Measurements from ENCODE around the gene PCDHA8. TPM values are rescaled to one million over a fixed set of nuclear protein-coding genes. Genes with fewer than 3 reads are reported as not detected.

Gene PCDHA8
- total RNA-seq, 1 donor from 2014 or later = 14.6 TPM

GRCh38 chr5:140855772-140856674 is 15.0 kb downstream of the PCDHA8 start, which contains the start of gene PCDHA10:
Gene PCDHA10 (plus strand): TSS chr5:140855897. CDS start chr5:140856049, 152 bp downstream.
- Mint-ChIP-seq H3K4me1 (ENCODE audit: low read depth, unreplicated experiment) (peaks cover 8% of the 10 kb centered on the region), H3K4me3 (ENCODE audit: unreplicated experiment) (peak within 1 kb of the TSS; percentile 86), H3K9me3 (ENCODE audit: unreplicated experiment) (peaks cover 24% of the 10 kb centered on the region), H3K27me3 (ENCODE audit: unreplicated experiment) (peaks cover 10% of the 10 kb centered on the region), H3K27ac (ENCODE audit: unreplicated experiment) (peak within 1 kb of the TSS; percentile 99), H3K36me3 (ENCODE audit: unreplicated experiment) (peaks cover 48% of the 10 kb centered on the region)
- DNase-seq = no peak
- TF ChIP-seq CTCF (IDR thresholded peaks at IDR 0.05; ENCODE audit: partially characterized antibody, unreplicated experiment) = peak; percentile 57

GRCh38 chr5:140857177-140857986 is 16.4 kb downstream of the PCDHA8 start:
- H3K27me3 Mint-ChIP-seq (ENCODE audit: unreplicated experiment) = peaks cover 10% of the 10 kb centered on the region
- peaks cover 34% of the 10 kb centered on the region for H3K9me3 Mint-ChIP-seq (ENCODE audit: unreplicated experiment)
- H3K36me3 Mint-ChIP-seq (ENCODE audit: unreplicated experiment) = peaks cover 62% of the 10 kb centered on the region
- H3K4me1 Mint-ChIP-seq (ENCODE audit: low read depth, unreplicated experiment) = peaks cover 8% of the 10 kb centered on the region
- TF ChIP-seq CTCF (IDR thresholded peaks at IDR 0.05; ENCODE audit: partially characterized antibody, unreplicated experiment) = no peak
- peak overlapping the region; percentile 86 for H3K4me3 Mint-ChIP-seq (ENCODE audit: unreplicated experiment)
- H3K27ac Mint-ChIP-seq (ENCODE audit: unreplicated experiment) = peak overlapping the region; percentile 99
- no peak for DNase-seq

GRCh38 chr5:140857987-140858240 is 16.9 kb downstream of the PCDHA8 start:
- H3K36me3 Mint-ChIP-seq (ENCODE audit: unreplicated experiment) = peaks cover 67% of the 10 kb centered on the region

GRCh38 chr5:140862441-140863295 is 21.7 kb downstream of the PCDHA8 start:
- TF ChIP-seq CTCF (IDR thresholded peaks at IDR 0.05; ENCODE audit: partially characterized antibody, unreplicated experiment) = no peak
- Mint-ChIP-seq H3K4me1 (ENCODE audit: low read depth, unreplicated experiment) (peaks cover 3% of the 10 kb centered on the region), H3K27me3 (ENCODE audit: unreplicated experiment) (peaks cover 5% of the 10 kb centered on the region), H3K4me3 (ENCODE audit: unreplicated experiment) (no peak overlapping the region), H3K36me3 (ENCODE audit: unreplicated experiment) (peaks cover 59% of the 10 kb centered on the region), H3K9me3 (ENCODE audit: unreplicated experiment) (peaks cover 24% of the 10 kb centered on the region), H3K27ac (ENCODE audit: unreplicated experiment) (no peak overlapping the region)
- no peak for DNase-seq

More at GRCh38 chr5:140857987-140858240, 16.9 kb downstream of the PCDHA8 start:
- Mint-ChIP-seq H3K9me3 (ENCODE audit: unreplicated experiment) (peaks cover 34% of the 10 kb centered on the region), H3K4me1 (ENCODE audit: low read depth, unreplicated experiment) (peaks cover 8% of the 10 kb centered on the region), H3K4me3 (ENCODE audit: unreplicated experiment) (no peak overlapping the region), H3K27ac (ENCODE audit: unreplicated experiment) (no peak overlapping the region), H3K27me3 (ENCODE audit: unreplicated experiment) (peaks cover 10% of the 10 kb centered on the region)
- TF ChIP-seq CTCF (IDR thresholded peaks at IDR 0.05; ENCODE audit: partially characterized antibody, unreplicated experiment) = no peak
- DNase-seq = no peak
